Left renal cortex interstitium (tissue), 4 donors: ENCODE data around the gene TRIM61. TPM values are rescaled to one million over a fixed set of nuclear protein-coding genes. Genes with fewer than 3 reads are reported as not detected.
"Not testable (repeated sequence)": the region's sequence is repeated elsewhere in the genome, so short reads cannot be mapped to it uniquely, and the experiment has no call there.

ENCODE experiments used
- DNase-seq, 4 donors: peaks; one replicate each; pipeline ENCODE4 v3.0.0-alpha.2; 2013; ENCODE audit warnings: low read depth in 4 of 4, low spot score in 2 of 4, missing footprints in 1 of 4
- polyA plus RNA-seq, 4 donors: library from polyadenylated mRNA; unstranded; fragments of 120-200 nt; gene quantifications; one replicate each; pipeline ENCODE4 v1.2.1, GENCODE V29; 2013; ENCODE audit not compliant: insufficient read length in 4 of 4

The TRIM61 gene
- polyA plus RNA-seq, 4 donors: 2.4 to 3.6 (median 3.2) TPM

GRCh38 chr4:164959421-164959820 is 18.0 kb downstream of the TRIM61 start:
- DNase-seq: not testable (repeated sequence)

- DNase-seq: peak; percentile 31 to 50 (median 40)
Measured at GRCh38 chr4:164956766-164957643, 20.5 kb downstream of the TRIM61 start.

GRCh38 chr4:164955107-164955805 is 22.2 kb downstream of the TRIM61 start:
- no peak for DNase-seq

DNA sequence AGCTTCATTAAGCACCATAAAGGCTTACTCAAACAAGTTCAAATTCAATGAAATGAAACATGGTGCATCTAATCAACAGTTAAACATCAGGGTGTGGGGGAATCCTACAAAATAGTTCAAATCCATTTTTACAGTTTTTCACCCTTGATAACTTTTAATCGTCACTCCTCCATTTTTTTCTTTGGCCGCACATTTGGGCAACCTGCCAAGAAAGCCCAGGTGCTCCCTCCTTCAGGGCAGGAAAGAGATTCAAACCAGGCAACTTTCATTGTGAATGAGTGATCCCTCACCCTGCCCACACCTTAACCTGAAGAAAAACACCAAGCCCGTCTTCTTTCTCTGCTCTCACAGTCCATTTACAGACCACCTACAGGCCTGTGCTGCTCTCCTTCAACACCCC is 24.9 kb downstream of the TRIM61 start:
- no peak for DNase-seq

DNA sequence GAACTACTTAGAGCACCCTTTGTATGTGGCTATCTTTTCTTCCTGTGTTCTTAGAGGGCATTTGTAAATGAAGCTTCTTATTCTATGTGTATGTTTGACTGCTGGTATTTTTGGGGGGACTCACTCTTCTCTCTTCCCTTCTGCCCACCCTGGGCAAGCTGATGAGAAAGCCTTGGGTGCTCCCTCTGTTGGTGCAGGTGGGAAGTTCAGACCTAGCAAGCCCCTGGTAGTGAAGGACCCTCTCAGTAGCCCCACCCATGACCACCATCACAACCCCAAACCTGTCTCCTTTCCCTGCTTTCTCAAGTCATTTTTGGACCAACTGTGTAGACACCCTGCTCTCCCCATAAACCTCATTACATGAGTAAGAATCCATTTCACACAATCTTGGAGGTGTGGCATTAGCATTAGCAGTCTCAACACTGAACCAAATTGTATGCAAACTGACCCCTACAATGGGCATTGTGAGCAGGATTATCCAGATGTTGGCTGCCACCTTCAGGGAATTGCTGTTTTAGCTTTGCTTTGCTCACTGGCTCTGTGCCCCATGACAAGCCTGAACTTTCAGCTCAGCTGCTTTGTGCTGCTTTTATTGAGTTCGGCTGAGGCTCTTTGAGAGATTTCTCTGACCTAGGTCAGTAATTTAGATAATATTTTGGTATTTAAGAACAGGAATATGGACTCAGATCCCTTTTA is 27.9 kb downstream of the TRIM61 start:
- no peak for DNase-seq

- no peak for DNase-seq
Measured at GRCh38 chr4:164948975-164949374, 28.5 kb downstream of the TRIM61 start.

- not testable (repeated sequence) for DNase-seq
Measured at GRCh38 chr4:164948006-164948405, 29.5 kb downstream of the TRIM61 start.

GRCh38 chr4:164946810-164947209 is 30.6 kb downstream of the TRIM61 start:
- DNase-seq: no peak

DNA sequence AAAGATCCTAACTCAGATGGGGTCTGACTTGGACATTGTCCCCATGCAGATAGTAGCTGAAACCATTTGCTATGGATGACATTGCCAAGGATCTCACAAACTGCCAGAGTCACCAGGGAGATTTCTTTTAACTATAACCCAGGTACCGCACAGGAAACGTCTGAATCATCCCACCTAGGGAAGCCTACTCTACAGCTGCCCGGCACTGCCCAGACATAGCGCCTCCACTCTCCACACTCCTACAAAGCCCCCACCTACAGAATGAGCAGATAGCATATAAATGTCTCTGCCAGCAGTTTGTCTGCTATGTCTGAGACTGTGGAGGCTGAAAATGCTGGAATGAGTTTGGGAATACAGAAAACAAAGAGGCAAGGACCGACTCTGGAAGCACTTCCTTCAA is 32.3 kb downstream of the TRIM61 start:
- no peak for DNase-seq

DNA sequence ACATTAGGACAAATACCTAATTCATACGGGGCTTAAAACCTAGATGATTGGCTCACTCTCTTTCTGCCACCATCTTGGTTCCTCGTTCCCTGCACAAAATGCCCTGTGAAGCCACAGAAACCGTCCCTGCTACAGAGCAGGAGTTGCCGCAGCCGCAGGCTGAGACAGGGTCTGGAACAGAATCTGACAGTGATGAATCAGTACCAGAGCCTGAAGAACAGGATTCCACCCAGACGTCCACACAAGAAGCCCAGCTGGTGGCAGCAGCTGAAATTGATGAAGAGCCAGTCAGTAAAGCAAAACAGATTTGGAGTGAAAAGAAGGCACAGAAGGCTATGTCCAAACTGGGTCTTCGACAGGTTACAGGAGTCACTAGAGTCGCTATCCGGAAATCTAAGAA is 34.3 kb downstream of the TRIM61 start:
- DNase-seq: no peak

GRCh38 chr4:164937576-164938270 is 39.7 kb downstream of the TRIM61 start:
- DNase-seq: no peak

GRCh38 chr4:164935865-164936606 is 41.4 kb downstream of the TRIM61 start:
- DNase-seq: not testable (repeated sequence)

DNA sequence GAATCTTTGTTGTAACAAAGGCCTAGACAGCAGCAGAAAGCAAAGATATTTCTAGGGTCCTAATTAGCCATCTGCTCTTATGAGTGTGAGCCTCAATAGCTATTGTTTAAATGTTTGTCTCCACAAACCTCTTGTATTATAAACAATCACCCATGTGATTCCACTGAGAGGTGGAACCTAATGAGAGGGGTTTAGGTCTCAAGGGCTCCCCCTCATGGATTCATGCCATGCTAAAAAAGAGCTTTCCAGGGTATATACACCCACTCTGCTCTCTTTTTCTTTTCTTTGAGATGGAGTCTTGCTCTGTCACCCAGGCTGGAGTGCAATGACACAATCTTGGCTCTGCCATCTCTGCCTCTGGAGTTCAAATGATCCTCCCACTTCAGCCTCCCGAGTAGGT is 42.1 kb downstream of the TRIM61 start:
- DNase-seq: no peak

GRCh38 chr4:164933244-164933643 is 44.2 kb downstream of the TRIM61 start:
- no peak for DNase-seq

DNA sequence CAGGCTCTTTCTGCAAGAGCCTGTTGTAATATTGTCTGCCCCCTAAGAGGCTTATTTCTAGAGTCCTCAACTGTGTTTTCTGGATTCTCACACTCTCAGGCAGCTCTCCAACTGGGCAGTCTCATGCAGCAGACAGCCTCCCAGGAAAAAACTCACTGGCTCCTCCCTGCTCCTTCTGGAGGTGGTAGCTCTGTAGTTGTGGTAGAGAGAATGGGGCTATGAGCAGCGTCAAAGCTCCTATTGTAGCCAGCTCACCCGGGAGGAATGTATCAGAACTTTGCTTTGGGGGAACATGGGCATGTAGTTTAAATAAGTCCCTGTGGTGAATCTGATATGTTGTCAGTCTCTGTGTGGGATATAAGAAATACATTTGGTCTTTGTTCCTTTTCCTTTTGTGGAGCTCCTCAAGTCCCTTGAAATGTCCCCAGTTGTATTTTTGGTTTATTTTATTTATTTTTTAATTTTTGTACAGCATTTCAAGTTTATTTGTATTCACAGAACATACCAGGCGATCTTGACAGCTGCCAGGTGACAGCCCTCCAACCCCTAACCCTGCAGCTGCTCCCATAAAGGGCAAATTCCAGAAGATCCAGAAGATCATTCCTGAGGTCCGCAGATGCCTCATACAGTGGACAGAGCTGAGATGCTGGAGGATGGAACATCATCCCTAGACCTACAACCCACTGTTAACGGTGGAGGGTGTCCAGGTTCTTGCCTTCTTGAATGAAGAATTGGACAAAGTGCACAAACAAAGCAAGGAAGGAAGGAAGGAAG is 45.7 kb downstream of the TRIM61 start:
- no peak for DNase-seq

DNA sequence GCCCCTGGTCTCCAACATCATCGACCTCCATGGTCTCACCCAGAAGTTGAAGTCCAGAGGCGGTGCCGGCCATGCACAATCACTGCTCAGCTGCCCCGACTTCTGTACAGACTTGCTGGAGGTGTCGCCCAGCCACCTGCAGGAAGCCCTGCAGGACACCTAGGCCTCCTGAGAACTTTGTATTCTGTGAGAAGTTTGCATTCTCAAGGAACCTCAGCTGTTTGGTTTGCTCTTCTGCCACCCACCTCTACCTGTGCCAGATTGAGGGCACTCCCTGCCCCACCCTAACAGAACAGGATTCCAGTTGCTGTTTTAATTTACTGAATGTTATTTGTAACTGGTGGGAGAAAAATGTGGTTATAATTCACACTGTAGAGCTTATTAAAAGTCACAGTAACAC is 46.8 kb downstream of the TRIM61 start:
- DNase-seq: no peak

DNA sequence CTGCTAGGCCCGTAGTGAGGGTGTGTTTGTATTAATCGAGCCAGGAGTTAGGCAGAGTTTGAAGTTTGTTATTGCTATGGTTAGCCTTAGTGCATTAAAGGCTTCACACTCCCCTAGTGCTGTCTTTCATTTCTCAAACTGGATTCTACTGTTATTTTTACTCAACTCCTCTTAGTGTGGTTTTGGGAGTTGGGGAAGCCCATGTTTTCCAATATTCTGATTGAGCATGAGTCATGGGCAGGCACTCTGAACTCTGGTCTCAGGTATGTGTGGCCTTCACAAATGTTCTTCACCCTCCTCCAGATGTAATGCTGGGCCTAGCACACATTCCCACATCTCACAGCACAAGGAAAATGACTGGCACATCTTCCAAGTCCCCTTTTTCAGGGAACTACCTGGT is 50.4 kb downstream of the TRIM61 start:
- DNase-seq: not testable (repeated sequence)

DNA sequence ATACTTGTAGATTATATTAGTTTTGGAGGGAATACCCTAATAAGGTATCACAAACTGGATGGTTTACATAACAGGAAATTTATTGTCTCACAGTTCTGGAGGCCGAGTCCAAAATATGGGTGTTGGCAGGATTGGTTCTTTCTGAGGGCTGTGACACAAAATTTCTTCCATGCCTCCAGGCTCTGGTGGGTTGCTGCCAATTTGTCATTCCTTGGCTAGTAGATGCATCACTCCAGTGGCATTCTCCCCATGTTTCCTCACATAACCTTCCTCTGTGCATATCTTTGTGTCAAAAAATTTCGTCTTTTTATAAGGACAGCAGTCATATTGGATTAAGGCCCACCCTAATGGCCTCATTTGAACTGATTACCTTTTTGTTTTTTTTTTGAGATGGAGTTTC is 51.2 kb downstream of the TRIM61 start:
- DNase-seq: no peak

DNA sequence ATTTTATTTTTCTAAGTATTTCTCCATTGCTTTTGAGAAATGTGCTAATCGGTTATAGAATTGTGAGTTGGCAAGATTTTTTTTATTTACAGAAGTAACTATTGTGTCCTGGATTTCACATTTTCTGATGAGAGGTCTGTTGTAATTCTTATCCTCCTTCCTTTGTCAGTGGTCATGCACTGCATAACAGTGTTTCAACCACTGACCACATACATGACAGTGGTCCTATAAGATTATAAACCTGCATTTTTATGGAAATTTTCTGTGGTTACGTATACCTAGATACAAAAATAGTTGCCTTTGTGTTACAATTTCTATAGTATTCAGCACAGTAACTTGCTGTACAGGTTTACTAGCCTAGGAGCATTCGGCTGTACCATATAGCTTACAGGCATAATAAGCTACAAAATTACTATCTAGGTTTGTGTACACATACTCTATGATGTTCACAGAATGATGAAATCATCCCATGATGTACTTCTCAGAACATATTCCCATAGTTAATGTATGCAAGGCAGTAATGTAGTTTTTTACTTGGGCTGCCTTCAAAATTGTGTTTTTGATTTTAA is 52.7 kb downstream of the TRIM61 start:
- DNase-seq: no peak
